Measurements from ENCODE around the gene TENM3.
"Not testable (repeated sequence)": the region's sequence is repeated elsewhere in the genome, so short reads cannot be mapped to it uniquely, and the experiment has no call there.

The TENM3 gene

GRCh38 chr4:182238355-182238931 lies 4.8 kb upstream of the TENM3 start:
- no peak for TF ChIP-seq CTCF (IDR thresholded peaks at IDR 0.05; ENCODE audit: borderline replicate concordance, extremely low read depth, low read length, poor library complexity, severe bottlenecking)
- no peak for TF ChIP-seq EZH2 (IDR thresholded peaks at IDR 0.05; ENCODE audit: borderline replicate concordance, low read depth, low read length, severe bottlenecking)
- no peaks in the 10 kb centered on the region for H3K79me2 ChIP-seq (ENCODE audit: insufficient read depth, low read length)
- no peaks in the 10 kb centered on the region for H3K36me3 ChIP-seq (ENCODE audit: insufficient read depth, low read length)
- no peaks in the 10 kb centered on the region for H3K9me3 ChIP-seq (ENCODE audit: insufficient read depth, low read length, severe bottlenecking)
- no peaks in the 10 kb centered on the region for H4K20me1 ChIP-seq (ENCODE audit: insufficient read depth, low read length)
- H3K4me2 ChIP-seq (ENCODE audit: insufficient read depth, low read length): no peak overlapping the region
- ATAC-seq (ENCODE audit: insufficient read depth, low read depth) (no peak), DNase-seq (no peak)
- H3K9ac ChIP-seq (ENCODE audit: low read depth, low read length): no peak overlapping the region
- no peak overlapping the region for H3K4me3 ChIP-seq (ENCODE audit: low read depth in 1 of 2, low read length in 2 of 2)
- H3K27ac ChIP-seq (ENCODE audit: low read length): no peak overlapping the region
- H3K27me3 ChIP-seq (ENCODE audit: insufficient read depth, low read length, poor library complexity): no peaks in the 10 kb centered on the region
- no peaks in the 10 kb centered on the region for H3K4me1 ChIP-seq (ENCODE audit: insufficient read depth, low read length)
- no peak overlapping the region for H2AFZ ChIP-seq (ENCODE audit: low read depth, low read length)

DNA sequence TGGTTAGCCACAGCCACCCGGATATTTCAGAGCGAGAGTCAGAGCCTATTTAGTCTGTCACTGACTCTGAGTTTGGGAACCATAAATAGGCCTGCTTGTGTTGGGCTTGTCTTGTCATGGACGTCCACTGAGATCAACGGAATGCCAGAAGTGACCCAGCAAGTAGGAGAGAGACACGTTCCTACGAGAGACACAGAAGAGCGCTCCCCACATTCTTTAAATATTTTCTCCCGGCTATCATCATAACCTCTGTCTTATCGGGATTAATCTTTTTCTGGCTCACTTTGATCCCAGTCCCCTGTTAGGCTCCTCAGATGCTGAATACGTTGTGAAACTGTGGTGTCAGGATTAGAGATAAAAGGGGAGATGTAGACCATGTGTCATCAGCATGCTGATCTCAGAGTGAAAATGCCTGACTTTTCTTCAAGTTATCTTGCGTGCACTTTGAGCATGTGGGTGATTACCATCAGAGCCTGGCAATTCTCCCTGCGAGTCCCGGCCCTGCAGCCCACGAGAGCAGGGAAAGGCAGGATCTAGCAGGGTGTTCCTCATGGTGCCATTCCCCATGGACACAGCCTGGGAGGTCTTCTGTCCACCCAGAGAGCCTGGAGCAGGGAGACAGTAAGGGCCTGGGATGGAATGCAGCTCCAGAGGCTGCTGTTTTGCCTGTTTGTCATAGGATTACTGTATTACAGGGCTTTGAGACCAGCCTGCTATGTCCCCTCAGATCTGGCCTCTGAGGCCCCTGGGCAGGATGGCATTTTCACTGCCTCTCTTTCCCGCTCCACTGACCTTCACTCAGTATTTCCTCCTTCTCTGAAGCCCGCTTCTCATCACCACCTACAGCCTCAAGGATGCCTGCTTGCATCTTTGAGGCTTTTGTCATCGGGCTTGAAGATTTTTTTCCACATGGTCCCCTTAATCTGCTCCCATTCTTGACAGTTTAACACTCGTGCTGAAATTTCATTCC lies 2.8 kb upstream of the TENM3 start:
- H2AFZ ChIP-seq (ENCODE audit: low read depth, low read length): no peak overlapping the region
- ATAC-seq (ENCODE audit: insufficient read depth, low read depth) (no peak), DNase-seq (no peak)
- no peak overlapping the region for H3K9ac ChIP-seq (ENCODE audit: low read depth, low read length)
- no peaks in the 10 kb centered on the region for H3K27me3 ChIP-seq (ENCODE audit: insufficient read depth, low read length, poor library complexity)
- no peaks in the 10 kb centered on the region for H3K79me2 ChIP-seq (ENCODE audit: insufficient read depth, low read length)
- H4K20me1 ChIP-seq (ENCODE audit: insufficient read depth, low read length): no peaks in the 10 kb centered on the region
- H3K36me3 ChIP-seq (ENCODE audit: insufficient read depth, low read length): no peaks in the 10 kb centered on the region
- H3K4me3 ChIP-seq (ENCODE audit: low read depth in 1 of 2, low read length in 2 of 2): no peak overlapping the region
- H3K9me3 ChIP-seq (ENCODE audit: insufficient read depth, low read length, severe bottlenecking): no peaks in the 10 kb centered on the region
- no peaks in the 10 kb centered on the region for H3K4me1 ChIP-seq (ENCODE audit: insufficient read depth, low read length)
- no peak overlapping the region for H3K4me2 ChIP-seq (ENCODE audit: insufficient read depth, low read length)
- TF ChIP-seq EZH2 (IDR thresholded peaks at IDR 0.05; ENCODE audit: borderline replicate concordance, low read depth, low read length, severe bottlenecking): no peak
- TF ChIP-seq CTCF (IDR thresholded peaks at IDR 0.05; ENCODE audit: borderline replicate concordance, extremely low read depth, low read length, poor library complexity, severe bottlenecking): no peak
- H3K27ac ChIP-seq (ENCODE audit: low read length): no peak overlapping the region

GRCh38 chr4:182242260-182242659 lies 942 bp upstream of the TENM3 start:
- not testable (repeated sequence) for H3K9ac ChIP-seq (ENCODE audit: low read depth, low read length); H3K27ac ChIP-seq (ENCODE audit: low read length); H3K4me2 ChIP-seq (ENCODE audit: insufficient read depth, low read length); H3K79me2 ChIP-seq (ENCODE audit: insufficient read depth, low read length); H2AFZ ChIP-seq (ENCODE audit: low read depth, low read length); DNase-seq; H3K36me3 ChIP-seq (ENCODE audit: insufficient read depth, low read length); H3K4me1 ChIP-seq (ENCODE audit: insufficient read depth, low read length); H3K9me3 ChIP-seq (ENCODE audit: insufficient read depth, low read length, severe bottlenecking); ATAC-seq (ENCODE audit: insufficient read depth, low read depth); H3K4me3 ChIP-seq (ENCODE audit: low read depth in 1 of 2, low read length in 2 of 2); H4K20me1 ChIP-seq (ENCODE audit: insufficient read depth, low read length); H3K27me3 ChIP-seq (ENCODE audit: insufficient read depth, low read length, poor library complexity)

- DNase-seq: no peak
Observed at GRCh38 chr4:182242787-182243186, 415 bp upstream of the TENM3 start.

More at GRCh38 chr4:182242787-182243186, 415 bp upstream of the TENM3 start:
- no peak overlapping the region for H3K9ac ChIP-seq (ENCODE audit: low read depth, low read length)
- no peak overlapping the region for H3K4me2 ChIP-seq (ENCODE audit: insufficient read depth, low read length)
- H3K27ac ChIP-seq (ENCODE audit: low read length): no peak overlapping the region
- H2AFZ ChIP-seq (ENCODE audit: low read depth, low read length): no peak overlapping the region
- no peaks in the 10 kb centered on the region for H3K36me3 ChIP-seq (ENCODE audit: insufficient read depth, low read length)
- H3K79me2 ChIP-seq (ENCODE audit: insufficient read depth, low read length): no peaks in the 10 kb centered on the region
- no peaks in the 10 kb centered on the region for H3K4me1 ChIP-seq (ENCODE audit: insufficient read depth, low read length)
- H3K9me3 ChIP-seq (ENCODE audit: insufficient read depth, low read length, severe bottlenecking): no peaks in the 10 kb centered on the region
- no peaks in the 10 kb centered on the region for H3K27me3 ChIP-seq (ENCODE audit: insufficient read depth, low read length, poor library complexity)
- H4K20me1 ChIP-seq (ENCODE audit: insufficient read depth, low read length): no peaks in the 10 kb centered on the region
- no peak for ATAC-seq (ENCODE audit: insufficient read depth, low read depth)
- H3K4me3 ChIP-seq (ENCODE audit: low read depth in 1 of 2, low read length in 2 of 2): no peak overlapping the region
- TF ChIP-seq CTCF (IDR thresholded peaks at IDR 0.05; ENCODE audit: borderline replicate concordance, extremely low read depth, low read length, poor library complexity, severe bottlenecking): no peak
- no peak for TF ChIP-seq EZH2 (IDR thresholded peaks at IDR 0.05; ENCODE audit: borderline replicate concordance, low read depth, low read length, severe bottlenecking)
